ENCODE data around the gene C6orf136. TPM values are rescaled to one million over a fixed set of nuclear protein-coding genes. Genes with fewer than 3 reads are reported as not detected.

C6orf136 gene
- total RNA-seq, 1 experiment from 2014 or later = 30.8 TPM

DNA sequence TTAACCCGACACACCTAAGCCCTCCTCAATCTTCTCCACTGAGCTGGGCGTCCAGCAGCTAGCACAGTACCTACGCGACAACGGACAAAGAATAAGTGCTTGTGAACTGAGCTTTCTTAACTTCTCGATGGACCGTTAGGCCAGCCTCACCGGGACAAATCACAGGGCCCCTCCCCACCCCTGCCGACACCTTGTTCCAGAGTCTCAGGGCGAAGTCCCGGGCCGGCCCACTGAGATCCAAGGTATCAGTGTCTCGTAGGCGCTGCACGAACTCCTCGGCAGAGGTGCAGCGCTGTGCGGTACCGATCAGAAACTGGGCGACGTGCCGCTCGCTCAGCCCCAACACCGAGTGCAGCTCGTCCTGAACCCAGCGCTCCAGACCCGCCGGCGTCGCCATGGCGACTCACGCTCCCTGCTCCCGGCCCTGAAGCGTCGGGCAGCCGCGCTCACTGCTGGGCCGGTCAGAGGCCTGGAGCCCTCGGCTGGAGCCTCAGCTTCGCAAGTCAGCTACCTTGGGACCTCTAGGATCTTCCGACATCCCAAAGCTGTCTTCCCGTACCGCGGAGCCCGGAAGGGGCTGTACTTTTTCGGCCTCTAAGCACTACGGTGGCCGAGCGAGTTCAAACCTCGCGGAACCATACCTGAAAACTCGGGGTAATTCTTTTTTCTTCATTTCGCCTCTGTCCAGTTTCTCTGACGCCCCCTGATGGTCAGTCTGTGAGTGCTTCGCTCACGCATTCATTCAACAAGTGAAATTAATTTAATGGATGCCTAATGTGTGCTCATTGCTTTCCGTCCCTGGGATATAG, 25.7 kb downstream of the C6orf136 start, which contains the start of gene DHX16:
DHX16 (minus strand) TSS at position 562 of the 809 bp plus-strand sequence; CDS start at position 397, 165 bp downstream.
- in situ Hi-C loops (cut with HindIII; ENCODE audit: low pct_unique_long_range_greater_than_20kb, low sequenced_read_pairs) (no loop called here), intact Hi-C loops (cut with micrococcal nuclease; ENCODE audit: unreplicated experiment) (no loop called here)
- ChIA-PET POLR2A (interaction anchor here (0.6 to 1.0 kb wide), 3 partner anchors 19 to 57 kb away, joined by 3 to 4 read pairs (median 4); no protein-coding TSS in a partner anchor), CTCF (interaction anchor here (0.6 to 1.5 kb wide), 3 partner anchors 53 to 160 kb away, joined by 3 to 4 read pairs (median 4); no protein-coding TSS in a partner anchor)
- peak within 1 kb of the TSS; percentile 85 to 99 for H3K4me3 ChIP-seq (ENCODE audit: low read depth in 2 of 2, low read length in 2 of 2)
- H3K27ac ChIP-seq (ENCODE audit: low read length) = peak within 1 kb of the TSS; percentile 80
- ATAC-seq = peak; percentile 91
- peak; percentile 96 for DNase-seq (ENCODE audit: low read depth, low spot score)
- H3K9me3 ChIP-seq (ENCODE audit: control insufficient read depth, insufficient read depth, low read depth, low read length) = no peaks in the 10 kb centered on the region
- peaks cover 5% of the 10 kb centered on the region; the same call in 1 of the 2 replicates for H3K36me3 ChIP-seq (ENCODE audit: control insufficient read depth, insufficient read depth, low read length)
- no peaks in the 10 kb centered on the region for H3K27me3 ChIP-seq (ENCODE audit: control insufficient read depth, insufficient read depth, low read length)
- H3K4me1 ChIP-seq (ENCODE audit: control insufficient read depth, insufficient read depth, low read length) = no peaks in the 10 kb centered on the region
- no peak for TF ChIP-seq TCF7L2 (IDR thresholded peaks at IDR 0.05; ENCODE audit: low read depth, low read length)
- TF ChIP-seq SIN3A (IDR thresholded peaks at IDR 0.05; ENCODE audit: borderline replicate concordance, insufficient read depth, low read depth, low read length) = peak; percentile 85
- TF ChIP-seq CTCF (IDR thresholded peaks at IDR 0.05) = peak; percentile 94
- 0 out of 4 replicates have a peak, but pooled peaks of 1 of the 2 experiments have one; percentile 17 for TF ChIP-seq REST (IDR thresholded peaks at IDR 0.05; ENCODE audit: insufficient read depth in 1 of 2, low read depth in 2 of 2, low read length in 1 of 2)
- TF ChIP-seq POLR2AphosphoS5 (IDR thresholded peaks at IDR 0.05; ENCODE audit: low read depth, low read length) = peak; percentile 82
- no TSS peak for BruUV-seq (replicated peaks)

- Histone ChIP-seq H3K4me3 (ENCODE audit: low read depth in 2 of 2, low read length in 2 of 2) (no peak overlapping the region), H3K27me3 (ENCODE audit: control insufficient read depth, insufficient read depth, low read length) (no peaks in the 10 kb centered on the region), H3K36me3 (ENCODE audit: control insufficient read depth, insufficient read depth, low read length) (0 out of 2 replicates have a peak, but pooled peaks cover 2% of the 10 kb centered on the region), H3K27ac (ENCODE audit: low read length) (no peak overlapping the region), H3K4me1 (ENCODE audit: control insufficient read depth, insufficient read depth, low read length) (peaks cover 11% of the 10 kb centered on the region), H3K9me3 (ENCODE audit: control insufficient read depth, insufficient read depth, low read depth, low read length) (no peaks in the 10 kb centered on the region)
- intact Hi-C loops (cut with micrococcal nuclease; ENCODE audit: unreplicated experiment) = loop anchor here (5.0 kb wide), 1 partner anchor 201 kb away; no protein-coding TSS in a partner anchor
- no peak for DNase-seq (ENCODE audit: low read depth, low spot score)
- in situ Hi-C loops (cut with HindIII; ENCODE audit: low pct_unique_long_range_greater_than_20kb, low sequenced_read_pairs) = no loop called here
- TSS peak; percentile 59 for BruUV-seq (replicated peaks)
- no peak for ATAC-seq
- POLR2A ChIA-PET = no interaction called here
- CTCF ChIA-PET = interaction anchor here (0.7 to 0.9 kb wide), 2 partner anchors 51 to 530 kb away, joined by 3 read pairs; no protein-coding TSS in a partner anchor
- TF ChIP-seq POLR2AphosphoS5 (IDR thresholded peaks at IDR 0.05; ENCODE audit: low read depth, low read length) = no peak
- no peak for TF ChIP-seq SIN3A (IDR thresholded peaks at IDR 0.05; ENCODE audit: borderline replicate concordance, insufficient read depth, low read depth, low read length)
- no peak for TF ChIP-seq REST (IDR thresholded peaks at IDR 0.05; ENCODE audit: insufficient read depth in 1 of 2, low read depth in 2 of 2, low read length in 1 of 2)
- no peak for TF ChIP-seq CTCF (IDR thresholded peaks at IDR 0.05)
- TF ChIP-seq TCF7L2 (IDR thresholded peaks at IDR 0.05; ENCODE audit: low read depth, low read length) = no peak
These were observed 29.8 kb downstream of the C6orf136 start for GRCh38 chr6:30676660-30677285.
